Mononuclear cell (primary cell): ENCODE measurements around the gene TYW5. TPM values are rescaled to one million over a fixed set of nuclear protein-coding genes. Genes with fewer than 3 reads are reported as not detected.
A peak's percentile ranks its signal among the peaks of the same experiment; 100 is the strongest.

Experiments used
- H3K27me3 ChIP-seq: 2 replicates; pipeline ENCODE4 v1.6.0; 2011; ENCODE audit warnings: low read length, control low read depth; ENCODE audit not compliant: insufficient read depth
- H3K4me1 ChIP-seq: 2 replicates; pipeline ENCODE4 v1.5.1; 2011; ENCODE audit warnings: mild to moderate bottlenecking, low read length, control low read depth; ENCODE audit not compliant: insufficient read depth
- H3K4me3 ChIP-seq: 2 replicates; pipeline ENCODE4 v1.5.1; 2011; ENCODE audit warnings: mild to moderate bottlenecking, low read length, moderate library complexity
- H3K9me3 ChIP-seq: 2 replicates; pipeline ENCODE4 v1.5.1; 2011; ENCODE audit warnings: low read depth, mild to moderate bottlenecking, control low read depth, low read length
- total RNA-seq: library from RNA; depleted of rRNA; stranded (reverse); fragments of >200 nt; gene quantifications from one replicate; pipeline ENCODE4 v1.2.3, GENCODE V29; 2012

TYW5 gene
- total RNA-seq = 23.1 TPM

GRCh38 chr2:199955339-199956061 lies at the start of gene TYW5, which contains the start of gene MAIP1:
TYW5 (minus strand) TSS chr2:199955491; CDS start chr2:199955470, 21 bp downstream.
MAIP1 (plus strand) TSS chr2:199955582; CDS start chr2:199955799, 217 bp downstream.
- H3K9me3 ChIP-seq = no peaks in the 10 kb centered on the region
- peaks cover 36% of the 10 kb centered on the region for H3K4me1 ChIP-seq
- no peaks in the 10 kb centered on the region for H3K27me3 ChIP-seq
- H3K4me3 ChIP-seq = peak within 1 kb of the TSS; percentile 96

- Histone ChIP-seq H3K4me1 (no peaks in the 10 kb centered on the region), H3K27me3 (no peaks in the 10 kb centered on the region), H3K9me3 (no peaks in the 10 kb centered on the region), H3K4me3 (no peak overlapping the region)
Measured at GRCh38 chr2:200003444-200003843, 48.2 kb upstream of the TYW5 start.

- Histone ChIP-seq H3K9me3 (no peaks in the 10 kb centered on the region), H3K27me3 (no peaks in the 10 kb centered on the region), H3K4me3 (no peak overlapping the region), H3K4me1 (no peaks in the 10 kb centered on the region)
Measured at GRCh38 chr2:200000444-200001163, 45.3 kb upstream of the TYW5 start.

- Histone ChIP-seq H3K27me3 (no peaks in the 10 kb centered on the region), H3K9me3 (no peaks in the 10 kb centered on the region), H3K4me3 (no peak overlapping the region), H3K4me1 (no peaks in the 10 kb centered on the region)
Measured at GRCh38 chr2:199999166-199999565, 43.9 kb upstream of the TYW5 start.

- Histone ChIP-seq H3K4me1 (no peaks in the 10 kb centered on the region), H3K9me3 (no peaks in the 10 kb centered on the region), H3K27me3 (no peaks in the 10 kb centered on the region), H3K4me3 (no peak overlapping the region)
Measured at GRCh38 chr2:199997296-199997695, 42.0 kb upstream of the TYW5 start.

- H3K27me3 ChIP-seq = no peaks in the 10 kb centered on the region
- H3K4me3 ChIP-seq = no peak overlapping the region
- no peaks in the 10 kb centered on the region for H3K4me1 ChIP-seq
- no peaks in the 10 kb centered on the region for H3K9me3 ChIP-seq
Measured at GRCh38 chr2:199994896-199995295, 39.6 kb upstream of the TYW5 start.

- H3K27me3 ChIP-seq = no peaks in the 10 kb centered on the region
- H3K4me3 ChIP-seq = no peak overlapping the region
- no peaks in the 10 kb centered on the region for H3K9me3 ChIP-seq
- H3K4me1 ChIP-seq = no peaks in the 10 kb centered on the region
Measured at GRCh38 chr2:199994371-199994770, 39.1 kb upstream of the TYW5 start.

- H3K27me3 ChIP-seq = no peaks in the 10 kb centered on the region
Measured at GRCh38 chr2:199992296-199992695, 37.0 kb upstream of the TYW5 start.

GRCh38 chr2:199991691-199992090 lies 36.4 kb upstream of the TYW5 start:
- Histone ChIP-seq H3K9me3 (no peaks in the 10 kb centered on the region), H3K4me3 (no peak overlapping the region), H3K27me3 (no peaks in the 10 kb centered on the region), H3K4me1 (no peaks in the 10 kb centered on the region)

More at GRCh38 chr2:199992296-199992695, 37.0 kb upstream of the TYW5 start:
- Histone ChIP-seq H3K9me3 (no peaks in the 10 kb centered on the region), H3K4me1 (no peaks in the 10 kb centered on the region), H3K4me3 (no peak overlapping the region)

- H3K27me3 ChIP-seq = no peaks in the 10 kb centered on the region
- H3K9me3 ChIP-seq = no peaks in the 10 kb centered on the region
- H3K4me3 ChIP-seq = no peak overlapping the region
- H3K4me1 ChIP-seq = no peaks in the 10 kb centered on the region
Measured at GRCh38 chr2:199989822-199990221, 34.5 kb upstream of the TYW5 start.

GRCh38 chr2:199988151-199988550 lies 32.9 kb upstream of the TYW5 start:
- Histone ChIP-seq H3K9me3 (no peaks in the 10 kb centered on the region), H3K27me3 (no peaks in the 10 kb centered on the region), H3K4me3 (no peak overlapping the region), H3K4me1 (no peaks in the 10 kb centered on the region)

GRCh38 chr2:199987586-199987985 lies 32.3 kb upstream of the TYW5 start:
- Histone ChIP-seq H3K27me3 (no peaks in the 10 kb centered on the region), H3K9me3 (no peaks in the 10 kb centered on the region), H3K4me1 (no peaks in the 10 kb centered on the region), H3K4me3 (no peak overlapping the region)

- no peaks in the 10 kb centered on the region for H3K27me3 ChIP-seq
- H3K9me3 ChIP-seq = no peaks in the 10 kb centered on the region
- H3K4me3 ChIP-seq = no peak overlapping the region
- no peaks in the 10 kb centered on the region for H3K4me1 ChIP-seq
Measured at GRCh38 chr2:199985625-199986207, 30.4 kb upstream of the TYW5 start.

GRCh38 chr2:199984755-199985154 lies 29.5 kb upstream of the TYW5 start:
- Histone ChIP-seq H3K4me3 (no peak overlapping the region), H3K4me1 (no peaks in the 10 kb centered on the region), H3K27me3 (no peaks in the 10 kb centered on the region), H3K9me3 (no peaks in the 10 kb centered on the region)

- H3K4me3 ChIP-seq = no peak overlapping the region
- H3K9me3 ChIP-seq = no peaks in the 10 kb centered on the region
- no peaks in the 10 kb centered on the region for H3K27me3 ChIP-seq
- H3K4me1 ChIP-seq = no peaks in the 10 kb centered on the region
Measured at GRCh38 chr2:199984159-199984558, 28.9 kb upstream of the TYW5 start.
